GM12878 (cell line): ENCODE data around the gene CYP27A1. TPM values are rescaled to one million over a fixed set of nuclear protein-coding genes. Genes with fewer than 3 reads are reported as not detected.

ENCODE experiments used
- ATAC-seq: fragments of 200-7000 bp; cut with Tn5 transposase; 3 replicates; pipeline ENCODE4 v1.9.1; 2020; ENCODE audit warnings: mild to moderate bottlenecking, moderate library complexity
- BruUV-seq: library from RNA; stranded (reverse); fragments of 400-500 nt; replicated peaks from 2 replicates; lab custom pipeline; 2021; lab: Mats Ljungman, UMichigan
- CTCF ChIA-PET: fragments of 300-600 bp; sonication (Branson Sonifier 250); formaldehyde crosslinking; extraction: SDS; loops from one replicate; lab custom pipeline; 2021; ENCODE audit warnings: inconsistent platforms; lab: Yijun Ruan, JAX
- POLR2A ChIA-PET: fragments of 350-600 bp; formaldehyde crosslinking; extraction: SDS; loops from one replicate; lab custom pipeline; 2021; ENCODE audit warnings: inconsistent platforms; lab: Charles Lee
- RAD21 ChIA-PET: fragments of 300-600 bp; sonication (Branson Sonifier 250); formaldehyde crosslinking; loops from one replicate; lab custom pipeline; 2023; ENCODE audit warnings: antibody characterized with exemption; ENCODE audit not compliant: unreplicated experiment; lab: Charles Lee
- SMC1A ChIA-PET: fragments of 300-600 bp; sonication (Branson Sonifier 250); formaldehyde crosslinking; loops from one replicate; lab custom pipeline; 2023; ENCODE audit not compliant: unreplicated experiment, uncharacterized antibody; lab: Charles Lee
- DNase-seq: peaks from one replicate; pipeline ENCODE4 v3.0.0-alpha.2; 2011; ENCODE audit warnings: low read depth, low spot score
- FAIRE-seq: peaks from 3 replicates; lab custom pipeline; 2011; peaks lifted over from hg19 to GRCh38; lab: Jason Lieb, UNC
- H2AFZ ChIP-seq: 2 replicates; pipeline ENCODE4 v1.6.0; 2011; ENCODE audit warnings: low read depth, low read length, control low read depth; ENCODE audit not compliant: control insufficient read depth
- H3K27ac ChIP-seq: 2 replicates; pipeline ENCODE4 v1.5.1; 2011; ENCODE audit warnings: control low read depth; ENCODE audit not compliant: control insufficient read depth, insufficient read depth
- H3K27me3 ChIP-seq, 2 experiments: replicated peaks in 1 of 2; 2 replicates each; pipeline versions ENCODE4 v1.6.0 to v1.6.1; 2011; ENCODE audit warnings: low read length in 1 of 2; ENCODE audit not compliant: control insufficient read depth in 2 of 2, insufficient read depth in 2 of 2
- H3K36me3 ChIP-seq, 2 experiments: 2 replicates each; pipeline ENCODE4 v1.5.1; 2011; ENCODE audit warnings: low read length in 1 of 2; ENCODE audit not compliant: control insufficient read depth in 2 of 2, insufficient read depth in 2 of 2
- H3K4me1 ChIP-seq: 2 replicates; pipeline ENCODE4 v1.6.1; 2011; ENCODE audit warnings: mild to moderate bottlenecking, low read length, moderate library complexity, mixed read lengths; ENCODE audit not compliant: control insufficient read depth, insufficient read depth
- H3K4me2 ChIP-seq: 2 replicates; pipeline ENCODE4 v1.6.0; 2011; ENCODE audit warnings: control low read depth; ENCODE audit not compliant: control insufficient read depth, insufficient read depth
- H3K4me3 ChIP-seq: fragments of 200-600 bp; sonication (generic); 2 replicates; pipeline ENCODE4 v1.5.1; 2016
- H3K79me2 ChIP-seq: 2 replicates; pipeline ENCODE4 v1.6.0; 2011; ENCODE audit warnings: low read length; ENCODE audit not compliant: control insufficient read depth, insufficient read depth
- H3K9ac ChIP-seq: 2 replicates; pipeline ENCODE4 v1.8.0; 2011; ENCODE audit warnings: low read length, control low read depth, mixed read lengths; ENCODE audit not compliant: control insufficient read depth, insufficient read depth
- H3K9me3 ChIP-seq: replicated peaks from 3 replicates; pipeline ENCODE4 v1.5.1; 2011; ENCODE audit warnings: mild to moderate bottlenecking, low read length; ENCODE audit not compliant: control insufficient read depth, insufficient read depth
- H4K20me1 ChIP-seq: 2 replicates; pipeline ENCODE4 v1.6.0; 2011; ENCODE audit not compliant: control insufficient read depth, insufficient read depth
- ASH2L ChIP-seq: fragments of 300-600, 200-600 bp; sonication (generic); IDR thresholded peaks from 2 replicates; pipeline ENCODE4 v1.6.1; 2017; ENCODE audit warnings: low read depth, mild to moderate bottlenecking, borderline replicate concordance
- CBFB ChIP-seq: IDR thresholded peaks from 2 replicates; pipeline ENCODE4 v1.6.1; 2016; ENCODE audit warnings: antibody characterized with exemption, low read depth
- E2F4 ChIP-seq: IDR thresholded peaks from 2 replicates; pipeline ENCODE4 v1.6.1; 2012; ENCODE audit warnings: low read depth, low read length, improper control_type of control experiment
- E4F1 ChIP-seq: fragments of 450-650 bp; IDR thresholded peaks from 2 replicates; pipeline ENCODE4 v1.6.1; 2018; ENCODE audit warnings: borderline replicate concordance, mild to moderate bottlenecking; ENCODE audit not compliant: partially characterized antibody
- EP300 ChIP-seq, 2 experiments: fragments of 150-350 bp in 1 of 2; IDR thresholded peaks; 2 replicates each; pipeline ENCODE4 v1.6.1; 2011 to 2012; ENCODE audit warnings: low read depth in 2 of 2, low read length in 2 of 2, borderline replicate concordance in 1 of 2, improper control_type of control experiment in 1 of 2, inconsistent platforms in 1 of 2; ENCODE audit not compliant: control insufficient read depth in 1 of 2
- EZH2 ChIP-seq: IDR thresholded peaks from 2 replicates; pipeline ENCODE4 v1.6.1; 2012; ENCODE audit warnings: low read depth, mild to moderate bottlenecking, control low read depth, inconsistent platforms, low read length, borderline replicate concordance; ENCODE audit not compliant: control insufficient read depth
- IRF5 ChIP-seq: fragments of 450-650 bp; IDR thresholded peaks from 2 replicates; pipeline ENCODE4 v1.6.1; 2017; ENCODE audit warnings: borderline replicate concordance
- KAT2A ChIP-seq: conservative IDR thresholded peaks from 2 replicates; pipeline ENCODE4 v1.6.1; 2011; ENCODE audit warnings: low read depth, low read length; ENCODE audit not compliant: control insufficient read depth
- MEF2A ChIP-seq: IDR thresholded peaks from 2 replicates; pipeline ENCODE4 v1.6.1; 2011; ENCODE audit warnings: low read depth, mild to moderate bottlenecking, low read length, moderate library complexity; ENCODE audit not compliant: insufficient read depth
- MTA3 ChIP-seq: IDR thresholded peaks from 2 replicates; pipeline ENCODE4 v1.6.1; 2012; ENCODE audit warnings: low read length, inconsistent platforms, borderline replicate concordance
- NFYB ChIP-seq: IDR thresholded peaks from 2 replicates; pipeline ENCODE4 v1.6.1; 2011; ENCODE audit warnings: low read depth, mild to moderate bottlenecking, low read length, improper control_type of control experiment, moderate library complexity; ENCODE audit not compliant: insufficient read depth
- PAX5 ChIP-seq: IDR thresholded peaks from 2 replicates; pipeline ENCODE4 v1.6.1; 2011; ENCODE audit warnings: low read depth, low read length, borderline replicate concordance
- RELA ChIP-seq: fragments of 450-650 bp; IDR thresholded peaks from 2 replicates; pipeline ENCODE4 v1.8.0; 2014; ENCODE audit warnings: borderline replicate concordance; ENCODE audit not compliant: partially characterized antibody
- SKIL ChIP-seq: fragments of 450-650 bp; IDR thresholded peaks from 2 replicates; pipeline ENCODE4 v1.6.1; 2017; ENCODE audit warnings: mild to moderate bottlenecking, low read depth, inconsistent platforms; ENCODE audit not compliant: poor library complexity, severe bottlenecking
- TCF3 ChIP-seq: IDR thresholded peaks from 2 replicates; pipeline ENCODE4 v1.6.1; 2012; ENCODE audit warnings: low read depth, mild to moderate bottlenecking, low read length, borderline replicate concordance; ENCODE audit not compliant: insufficient read depth
- ZBED1 ChIP-seq: IDR thresholded peaks from 2 replicates; pipeline ENCODE4 v1.6.1; 2016; ENCODE audit warnings: borderline replicate concordance
- WGBS: methylation state at CpG from one replicate; pipeline ENCODE4 v1.1.6; 2016; ENCODE audit warnings: low lambda C conversion rate; ENCODE audit not compliant: insufficient replicate concordance, insufficient coverage; ENCODE audit errors: missing lambda C conversion rate; 5-methylcytosine and 5-hydroxymethylcytosine counted together
- in situ Hi-C: fragments of 300-500 bp; cut with MboI; formaldehyde crosslinking; loops from 9 replicates; pipeline ENCODE4 v1.14.3; 2018; ENCODE audit warnings: mixed read lengths
- intact Hi-C: fragments of 100-400 bp; cut with micrococcal nuclease; formaldehyde crosslinking; loops from one replicate; pipeline ENCODE4 v1.14.2; 2022; ENCODE audit not compliant: unreplicated experiment
- polyA plus RNA-seq, 11 experiments: library from polyadenylated mRNA; depleted of rRNA in 4 of 11; unstranded in 6 of 11; stranded (reverse) in 5 of 11; fragments of >200 nt; fragmentation: Nextera tagmentation in 4 of 11; fragmentation: Illumina TruSeq in 1 of 11; extraction: Ambion mirVana in 4 of 11; extraction: Trizol in 1 of 11; gene quantifications; 1 replicate in 1 of 11; 2 replicates in 10 of 11; pipeline versions ENCODE4 v1.2.1 to v1.2.3, GENCODE V29; 2011 to 2016; ENCODE audit warnings: inconsistent platforms in 2 of 11, missing spikeins in 2 of 11, low read depth in 1 of 11
- total RNA-seq, 4 experiments: library from RNA; depleted of rRNA in 3 of 4; stranded (reverse); fragments of >200 nt in 3 of 4; fragmentation: Illumina TruSeq in 1 of 4; extraction: Trizol in 1 of 4; gene quantifications; 2 replicates each; pipeline versions ENCODE4 v1.2.1 to v1.2.3, GENCODE V29; 2013 to 2021

The CYP27A1 gene
- total and polyA plus RNA-seq, 10 of the 15 experiments (the other 5 are each of a cell fraction or from before 2014, with no cell fraction given), result 0.11 to 0.72 (median 0.18) TPM; not detected in 2

GRCh38 chr2:218792433-218792832 lies 10.5 kb downstream of the CYP27A1 start (continued):
- TF ChIP-seq KAT2A (no peak), MEF2A (no peak), EP300 (IDR thresholded peaks at IDR 0.05; ENCODE audit: borderline replicate concordance in 1 of 2, control insufficient read depth in 1 of 2, low read depth in 2 of 2, low read length in 2 of 2) (no peak), RELA (no peak), IRF5 (no peak), ASH2L (no peak)

- ATAC-seq (no peak), DNase-seq (no peak), FAIRE-seq (no peak)
- ChIA-PET RAD21 (no interaction called here), POLR2A (no interaction called here), SMC1A (no interaction called here), CTCF (no interaction called here)
- WGBS, result 70% methylated on average over 4 of the region's 4 CpGs
- Histone ChIP-seq H3K9ac (no peak overlapping the region), H3K36me3 (no peaks in the 10 kb centered on the region), H3K79me2 (no peaks in the 10 kb centered on the region), H4K20me1 (no peaks in the 10 kb centered on the region), H3K4me3 (no peak overlapping the region), H3K9me3 (no peaks in the 10 kb centered on the region), H3K4me2 (no peak overlapping the region), H3K27me3 (peaks cover 0 to 2% of the 10 kb centered on the region in 2 experiments; a peak in 2 of 4 replicates), H3K4me1 (no peaks in the 10 kb centered on the region), H2AFZ (no peak overlapping the region), H3K27ac (no peak overlapping the region)
- BruUV-seq, result no TSS peak
- in situ Hi-C loops (no loop called here), intact Hi-C loops (no loop called here)
- TF ChIP-seq ZBED1, result no peak
- TF ChIP-seq NFYB, result no peak
- no peak for TF ChIP-seq TCF3
- no peak for TF ChIP-seq SKIL
- TF ChIP-seq EZH2, result no peak
- no peak for TF ChIP-seq CBFB
- TF ChIP-seq E4F1, result no peak
- TF ChIP-seq E2F4, result no peak
- no peak for TF ChIP-seq MTA3
- no peak for TF ChIP-seq PAX5
Measured at GRCh38 chr2:218796691-218797090, 14.7 kb downstream of the CYP27A1 start.
